CD4-positive, alpha-beta T cell treated with Interleukin-6 at 100 ng/mL for 8 hours (primary cell): Measurements from ENCODE around the gene CLEC4F.

ENCODE experiments used
- DNase-seq: peaks from one replicate; pipeline ENCODE4 v3.0.0-alpha.2; 2020; ENCODE audit warnings: mixed read lengths, low spot score

Gene CLEC4F, protein sequence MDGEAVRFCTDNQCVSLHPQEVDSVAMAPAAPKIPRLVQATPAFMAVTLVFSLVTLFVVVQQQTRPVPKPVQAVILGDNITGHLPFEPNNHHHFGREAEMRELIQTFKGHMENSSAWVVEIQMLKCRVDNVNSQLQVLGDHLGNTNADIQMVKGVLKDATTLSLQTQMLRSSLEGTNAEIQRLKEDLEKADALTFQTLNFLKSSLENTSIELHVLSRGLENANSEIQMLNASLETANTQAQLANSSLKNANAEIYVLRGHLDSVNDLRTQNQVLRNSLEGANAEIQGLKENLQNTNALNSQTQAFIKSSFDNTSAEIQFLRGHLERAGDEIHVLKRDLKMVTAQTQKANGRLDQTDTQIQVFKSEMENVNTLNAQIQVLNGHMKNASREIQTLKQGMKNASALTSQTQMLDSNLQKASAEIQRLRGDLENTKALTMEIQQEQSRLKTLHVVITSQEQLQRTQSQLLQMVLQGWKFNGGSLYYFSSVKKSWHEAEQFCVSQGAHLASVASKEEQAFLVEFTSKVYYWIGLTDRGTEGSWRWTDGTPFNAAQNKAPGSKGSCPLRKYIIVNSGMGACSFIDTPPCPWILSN

DNA sequence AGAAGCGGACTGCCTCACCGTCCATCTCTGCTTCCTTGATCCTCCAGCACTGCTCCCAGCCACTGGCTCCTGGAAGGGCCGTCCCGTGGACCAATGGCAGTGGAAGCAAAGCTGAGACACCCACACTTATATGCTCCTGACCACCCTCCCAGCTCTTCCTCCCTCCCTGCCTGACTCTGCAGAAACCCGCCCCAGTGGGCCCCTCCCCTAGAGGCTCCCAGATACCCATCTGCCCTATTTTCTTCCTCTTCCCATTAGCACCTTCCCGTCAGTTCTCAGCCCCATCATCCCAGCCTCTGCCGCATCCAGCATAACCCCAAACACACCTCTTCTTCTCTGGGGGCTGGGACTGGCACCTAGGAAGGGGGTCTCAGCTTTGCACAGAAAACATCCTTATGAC is at the start of gene CLEC4F:
TSS of gene CLEC4F (minus strand) at position 101 of the 400 bp plus-strand sequence. CDS start at position 25, 76 bp downstream.
- no peak for DNase-seq

DNA sequence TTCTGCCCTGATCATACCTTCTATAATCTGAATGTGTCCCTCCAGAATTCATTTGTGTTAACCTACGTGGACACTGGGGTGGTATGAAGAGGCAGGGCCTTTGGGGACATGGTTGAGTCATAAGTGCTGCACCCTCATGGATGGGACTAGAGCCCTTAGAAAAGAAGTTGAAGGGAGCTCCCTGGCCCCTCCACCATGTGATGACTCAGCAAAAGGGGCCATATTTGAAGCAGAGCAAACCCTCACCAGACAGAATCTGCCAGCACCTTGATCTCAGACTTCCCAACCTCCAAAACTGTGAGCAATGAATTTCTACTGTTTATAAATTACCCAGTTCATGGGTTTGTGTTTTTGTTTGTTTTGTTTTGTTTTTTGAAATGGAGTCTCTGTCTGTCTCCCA is 48.6 kb upstream of the CLEC4F start:
- DNase-seq = no peak

DNA sequence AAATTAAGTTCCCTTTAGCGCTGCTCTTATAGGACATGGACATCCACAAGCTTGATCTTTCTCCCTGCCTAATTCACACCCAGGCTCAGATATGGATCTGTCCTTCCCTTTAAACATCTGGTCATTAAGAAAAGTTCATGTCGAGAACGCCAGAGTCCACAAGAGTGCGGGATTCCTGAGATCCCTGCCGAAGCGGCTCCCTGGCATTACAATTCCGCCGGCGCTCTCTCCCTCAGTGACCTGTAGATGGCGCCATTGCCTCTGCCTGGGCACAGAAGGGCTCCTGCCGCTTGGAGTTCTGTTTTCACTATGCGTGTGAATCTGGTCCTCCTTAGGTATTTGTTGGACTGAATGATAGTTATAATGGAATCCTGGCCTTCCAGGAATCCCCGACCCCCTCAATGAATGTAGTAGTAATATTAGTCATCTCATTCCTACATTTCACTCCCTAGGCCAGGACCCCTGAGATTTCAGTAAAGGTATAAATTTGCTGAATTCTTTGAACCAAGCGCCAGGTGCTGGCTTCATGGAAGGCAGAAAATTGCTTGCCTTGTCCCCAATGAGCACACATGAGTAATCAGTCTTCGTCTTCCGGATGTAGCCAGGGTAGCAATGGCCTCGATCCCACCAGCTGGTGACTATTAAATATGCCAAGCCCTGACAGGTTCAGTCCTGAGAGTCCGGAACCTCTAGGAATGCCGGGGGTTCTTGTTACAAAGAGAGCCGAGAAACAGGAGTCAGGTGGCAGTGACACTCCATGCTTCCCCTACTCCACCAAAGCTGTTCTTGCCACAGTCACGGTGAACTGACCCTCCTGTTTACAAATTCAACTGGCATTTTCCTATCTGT is 41.6 kb upstream of the CLEC4F start:
- DNase-seq = peak; percentile 64

DNA sequence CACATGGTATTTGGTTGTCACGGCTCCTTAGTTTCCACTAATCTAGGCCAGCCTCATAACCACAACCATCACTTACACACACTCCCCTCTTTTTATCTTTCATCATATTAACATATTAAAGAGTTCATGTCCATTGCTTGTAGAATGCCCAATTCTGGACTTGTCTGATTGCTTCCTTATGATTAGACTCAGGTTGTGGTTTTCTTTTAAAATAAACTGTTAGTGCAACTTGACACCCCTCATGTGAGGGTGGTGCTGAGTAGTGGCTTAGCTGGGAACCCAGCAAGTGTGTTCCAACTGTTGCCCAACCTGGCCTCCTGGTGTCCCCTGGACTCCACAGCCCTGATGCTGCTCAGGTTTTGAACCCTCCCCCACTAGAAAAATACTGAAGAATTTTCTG is 35.3 kb upstream of the CLEC4F start:
- DNase-seq = no peak

DNA sequence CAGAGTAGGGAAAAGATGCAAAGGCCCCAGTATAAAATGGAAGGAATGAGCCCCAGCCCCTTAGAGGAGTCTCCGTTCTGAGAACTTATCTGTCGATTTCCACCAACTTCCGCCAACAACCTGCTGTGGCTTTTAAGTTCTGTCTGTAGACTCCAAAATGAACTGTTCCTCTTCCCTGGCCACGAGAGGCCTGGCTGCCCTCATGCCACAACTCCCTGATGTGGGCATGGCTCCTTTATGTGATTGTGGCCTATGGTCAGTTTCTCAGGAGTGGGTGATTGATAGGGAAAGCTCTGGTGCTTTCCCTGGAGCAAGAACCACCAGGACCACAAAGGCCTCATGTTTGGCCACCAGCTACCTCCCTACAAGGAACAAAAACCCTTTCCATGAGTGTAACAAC is 34.0 kb upstream of the CLEC4F start:
- no peak for DNase-seq

DNA sequence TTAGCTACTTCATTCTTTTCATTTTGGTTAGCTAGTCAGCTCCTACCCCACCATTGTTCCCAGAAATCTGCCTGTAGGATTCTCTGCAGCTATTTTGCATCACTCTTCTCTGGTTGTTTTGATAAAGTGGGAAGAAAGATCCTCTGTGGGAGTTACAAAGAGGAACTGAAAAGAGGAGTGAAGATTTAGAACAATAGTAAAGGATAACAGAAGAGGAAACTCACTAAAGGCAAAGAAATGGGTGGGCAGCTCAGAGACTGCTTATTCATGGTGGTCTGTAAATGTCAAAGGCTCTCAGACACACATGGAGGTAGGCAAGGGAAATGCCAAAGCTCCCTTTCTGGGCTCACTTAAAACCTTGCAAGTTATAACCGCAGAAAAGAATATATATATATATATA is 32.4 kb upstream of the CLEC4F start:
- no peak for DNase-seq

DNA sequence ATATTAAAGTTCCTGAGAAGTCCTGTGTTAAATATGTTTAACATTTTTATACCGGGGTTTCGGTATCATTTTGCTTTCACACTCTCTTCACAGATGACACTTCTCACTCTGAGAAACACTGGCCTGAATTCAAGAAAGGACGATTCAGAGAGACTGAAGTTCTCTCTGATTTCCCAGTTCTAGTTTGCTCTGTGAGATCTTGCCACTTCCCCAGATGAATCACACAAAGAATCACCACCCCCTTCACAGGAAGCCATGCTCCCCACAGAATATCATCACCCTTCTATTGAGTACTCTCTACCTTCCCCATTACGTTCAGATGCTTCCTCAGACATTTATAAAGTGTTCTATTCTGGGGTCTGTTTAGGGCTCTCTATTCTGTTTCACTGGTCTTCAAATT is 31.3 kb upstream of the CLEC4F start:
- peak; percentile 41 for DNase-seq

DNA sequence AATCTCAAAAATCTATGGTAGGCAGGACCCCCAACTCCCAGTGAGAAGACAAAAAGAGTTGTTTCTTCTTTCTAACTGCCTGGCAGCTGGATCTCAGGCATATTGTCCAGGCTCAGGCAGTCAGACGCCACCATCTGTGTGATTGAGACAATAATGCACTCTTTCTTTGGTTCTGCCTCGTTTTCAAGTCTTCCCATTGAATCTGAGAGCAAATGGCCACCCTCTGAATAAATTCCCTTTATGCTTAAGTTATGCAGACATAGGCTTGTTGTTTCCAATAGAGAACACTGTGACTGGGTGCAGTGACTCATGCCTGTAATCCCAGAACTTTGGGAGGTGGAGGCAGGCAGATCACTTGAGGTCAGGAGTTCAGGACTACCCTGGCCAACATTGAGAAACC is 30.5 kb upstream of the CLEC4F start:
- no peak for DNase-seq

DNA sequence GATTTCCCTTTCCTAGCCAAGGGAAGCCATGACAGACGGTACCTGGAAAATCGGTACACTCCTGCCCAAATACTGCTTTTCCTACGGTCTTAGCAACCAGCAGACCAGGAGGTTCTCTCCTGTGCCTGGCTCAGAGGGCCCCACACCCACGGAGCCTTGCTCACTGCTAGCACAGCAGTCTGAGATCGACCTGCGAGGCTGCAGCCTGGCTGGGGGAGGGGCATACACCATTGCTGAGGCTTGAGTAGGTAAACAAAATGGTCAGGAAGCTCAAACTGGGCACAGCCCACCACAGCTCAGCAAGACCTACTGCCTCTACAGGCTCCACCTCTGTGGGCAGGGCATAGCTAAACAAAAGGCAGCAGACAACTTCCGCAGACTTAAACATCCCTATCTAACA is 22.0 kb upstream of the CLEC4F start:
- DNase-seq = no peak

DNA sequence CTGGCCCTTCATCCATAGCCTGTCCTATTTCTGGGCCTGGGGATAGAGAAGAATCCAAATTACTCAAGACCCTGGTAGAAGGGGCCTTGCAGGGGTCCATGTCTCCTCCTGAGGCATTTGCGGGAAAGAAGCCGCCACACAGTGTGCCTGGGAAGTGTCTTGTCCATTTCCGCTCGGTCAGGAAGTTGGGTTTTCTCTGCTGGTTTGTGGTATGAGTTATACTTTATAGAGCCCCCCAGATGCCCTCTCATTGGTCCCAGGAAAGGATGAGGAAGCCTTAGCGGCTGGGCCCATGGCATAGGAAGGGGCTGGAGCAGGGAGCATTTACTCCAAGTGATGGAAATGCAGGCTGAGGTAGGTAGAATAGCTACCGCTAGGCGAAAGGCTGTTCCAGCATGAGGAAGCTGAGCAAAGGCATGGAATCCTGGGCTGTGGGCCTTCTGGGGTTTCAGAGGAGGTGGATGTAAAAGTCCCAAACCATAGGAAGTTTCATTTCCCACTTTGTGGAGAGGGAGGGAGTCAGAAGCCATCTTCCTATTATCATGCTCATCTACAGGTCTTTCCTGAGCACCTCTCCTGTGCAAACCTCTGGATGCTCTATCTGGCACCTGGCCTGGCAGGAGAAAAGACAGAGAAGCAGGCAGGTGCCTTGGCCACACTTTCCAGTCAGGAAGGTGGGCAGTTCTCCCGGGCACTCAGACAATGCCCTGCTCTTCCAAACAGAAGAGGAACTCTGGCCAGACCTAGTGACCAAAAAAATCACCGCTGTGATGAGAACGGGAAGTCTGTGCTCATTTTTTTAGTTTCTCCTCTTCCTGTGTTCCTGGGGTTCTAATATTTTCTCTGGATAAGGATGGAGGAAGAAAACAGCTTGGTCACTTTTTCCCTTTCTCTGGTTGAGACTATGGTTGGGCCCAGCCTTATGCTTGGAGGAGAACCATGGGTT is 17.9 kb upstream of the CLEC4F start:
- no peak for DNase-seq

DNA sequence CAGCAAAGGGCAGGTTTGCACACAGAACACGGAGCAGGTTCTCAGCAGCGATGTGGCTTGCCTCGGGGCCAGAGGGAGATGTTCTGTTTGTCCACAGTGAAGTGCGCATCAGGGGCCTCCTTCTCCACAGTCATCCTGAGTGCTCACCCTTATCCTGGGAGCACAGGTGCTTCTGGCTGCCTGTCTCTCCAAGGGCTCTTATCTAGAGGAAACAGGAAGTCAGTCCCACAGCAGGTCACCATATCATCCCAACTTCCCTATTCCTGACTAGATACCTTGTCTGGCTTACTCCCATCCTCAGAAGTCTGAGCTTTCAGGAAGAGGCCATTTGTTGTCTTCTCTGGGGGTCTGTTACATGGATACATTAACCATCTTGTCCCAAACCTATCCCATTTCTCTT is 15.2 kb upstream of the CLEC4F start, which contains the start of gene CD207:
TSS of gene CD207 (minus strand) at position 174 of the 400 bp plus-strand sequence. CDS start at position 134, 40 bp downstream.
- DNase-seq = no peak

DNA sequence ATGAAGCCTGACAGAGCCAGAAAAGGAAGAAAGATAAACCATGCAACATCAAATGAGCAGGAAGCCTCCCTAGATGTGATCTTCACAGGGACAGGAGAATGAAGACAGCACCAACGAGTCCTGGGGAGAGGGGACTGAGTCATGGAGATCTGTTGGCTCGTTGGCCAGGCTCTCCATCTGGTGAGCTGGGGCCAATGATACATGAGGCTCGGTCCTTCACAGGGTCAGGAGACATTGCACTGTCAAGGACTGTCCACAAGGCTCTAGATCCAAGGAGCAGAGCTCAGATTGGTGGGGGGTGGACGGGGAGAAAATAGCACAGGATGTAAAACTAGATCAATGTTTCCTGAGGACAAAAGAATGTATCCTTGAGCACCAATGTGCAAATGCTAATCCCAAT is 14.5 kb upstream of the CLEC4F start:
- no peak for DNase-seq

DNA sequence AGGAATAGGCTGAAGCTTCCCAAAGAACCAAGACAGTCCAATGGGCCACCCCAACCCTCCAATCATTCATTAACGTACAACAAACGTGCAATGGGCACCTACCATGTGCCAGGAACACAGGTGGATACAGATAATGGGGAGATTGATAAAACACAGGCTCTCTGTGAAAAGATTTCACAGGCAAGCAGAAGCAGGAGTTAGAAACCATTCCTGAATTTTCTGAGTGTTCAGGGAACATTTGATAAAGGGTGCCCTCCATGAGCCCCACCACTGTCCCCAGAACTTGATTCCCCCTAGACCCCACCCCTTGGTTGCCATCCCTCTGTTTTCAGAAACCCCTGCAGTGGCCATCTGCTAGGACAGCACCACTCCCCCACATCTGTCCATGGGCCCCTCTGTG is 13.7 kb upstream of the CLEC4F start:
- no peak for DNase-seq

DNA sequence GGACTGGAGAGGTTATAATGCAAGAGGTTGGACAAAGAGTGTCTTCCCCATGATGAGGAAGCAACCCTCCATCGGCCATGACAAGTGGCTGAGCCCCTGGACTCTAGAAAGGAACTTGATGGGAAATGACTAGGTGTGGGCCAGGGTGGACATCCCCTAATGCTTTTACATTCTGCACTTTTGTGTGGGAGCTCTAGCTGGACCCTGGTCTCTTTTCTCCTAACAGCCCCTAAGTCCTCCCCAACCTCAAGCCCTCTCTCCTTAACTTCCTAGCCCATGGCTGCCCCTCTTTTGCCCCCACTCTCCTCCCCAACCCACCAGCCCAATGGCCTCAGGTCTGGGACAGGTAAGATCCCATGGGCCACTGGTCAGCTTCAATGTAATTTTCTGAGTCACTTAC is 12.8 kb upstream of the CLEC4F start:
- DNase-seq = no peak

DNA sequence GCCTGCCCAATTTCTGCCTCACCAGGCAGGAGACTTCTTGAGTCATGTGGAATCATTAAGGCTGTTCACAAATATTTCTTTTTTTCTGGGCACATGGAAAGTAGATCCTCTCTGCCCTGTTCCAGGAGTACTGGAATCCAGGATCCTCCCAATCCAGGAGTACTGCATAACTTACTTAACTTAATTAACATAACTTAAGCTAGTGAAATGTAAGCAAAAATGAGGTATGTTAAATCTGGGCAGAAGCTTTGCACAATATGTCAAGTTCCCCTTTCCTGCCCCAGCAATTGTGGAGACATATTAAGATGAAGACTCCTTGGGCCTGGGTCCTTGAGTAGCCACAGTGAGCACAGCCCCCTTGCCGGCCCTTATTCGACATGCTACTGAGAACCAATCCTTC is 12.0 kb upstream of the CLEC4F start:
- no peak for DNase-seq

DNA sequence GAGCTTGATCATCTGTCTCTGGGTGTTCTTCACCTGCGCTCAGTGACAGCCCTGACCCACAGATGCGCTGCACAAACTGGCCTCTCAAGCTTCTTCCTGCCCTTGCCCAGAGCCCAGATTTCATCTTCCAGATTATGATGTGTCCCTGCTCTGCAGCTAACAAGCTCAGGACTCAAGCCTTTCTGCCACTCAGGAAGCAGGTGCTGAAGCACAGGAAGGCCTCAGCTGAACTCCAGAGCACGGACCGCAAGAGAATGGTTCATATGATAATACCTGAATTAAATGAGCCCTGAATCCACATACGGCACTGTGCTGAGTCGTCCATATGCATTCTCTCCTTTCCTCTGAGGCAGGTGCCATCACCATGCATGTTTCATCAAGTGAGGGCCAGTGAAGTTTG is 11.5 kb upstream of the CLEC4F start:
- DNase-seq = no peak

DNA sequence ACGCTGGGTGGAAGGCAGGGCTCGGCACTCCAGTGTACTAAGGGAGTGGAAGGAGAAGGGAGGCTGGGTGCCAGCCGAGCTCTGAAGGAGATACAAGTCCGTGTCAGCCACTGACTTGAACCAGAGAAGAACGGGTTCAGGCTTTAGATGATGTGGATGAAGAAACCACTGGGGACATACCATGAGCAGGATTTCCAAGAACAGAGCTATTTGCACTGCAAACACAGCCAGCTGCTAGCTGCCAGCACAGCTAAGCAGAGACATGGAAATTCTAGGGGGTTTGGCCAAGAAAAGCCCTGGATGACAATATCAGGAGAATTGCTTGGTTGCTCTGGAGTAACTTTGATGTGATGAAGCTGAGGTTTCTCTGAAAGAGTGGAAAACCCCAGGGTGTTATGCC is 10.0 kb upstream of the CLEC4F start:
- no peak for DNase-seq

DNA sequence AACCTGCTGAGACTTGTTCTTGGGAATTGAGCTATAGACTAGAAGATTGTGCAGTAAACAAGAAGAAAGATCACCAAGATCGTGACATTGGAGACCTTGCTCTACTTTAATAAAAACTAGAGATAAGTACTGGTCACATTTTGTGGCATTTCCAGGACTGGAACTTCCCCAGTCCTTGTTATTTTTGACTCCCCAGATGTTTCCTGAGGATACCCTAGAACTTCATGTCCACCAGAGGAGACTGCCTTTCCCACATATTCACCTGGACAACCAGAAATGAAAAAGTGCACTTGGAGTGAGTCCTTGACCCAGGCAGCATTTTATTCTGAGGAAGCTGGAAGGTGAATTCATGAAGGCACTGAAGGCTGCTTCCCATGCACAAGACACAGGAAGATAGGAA is 9.5 kb upstream of the CLEC4F start:
- DNase-seq = no peak

DNA sequence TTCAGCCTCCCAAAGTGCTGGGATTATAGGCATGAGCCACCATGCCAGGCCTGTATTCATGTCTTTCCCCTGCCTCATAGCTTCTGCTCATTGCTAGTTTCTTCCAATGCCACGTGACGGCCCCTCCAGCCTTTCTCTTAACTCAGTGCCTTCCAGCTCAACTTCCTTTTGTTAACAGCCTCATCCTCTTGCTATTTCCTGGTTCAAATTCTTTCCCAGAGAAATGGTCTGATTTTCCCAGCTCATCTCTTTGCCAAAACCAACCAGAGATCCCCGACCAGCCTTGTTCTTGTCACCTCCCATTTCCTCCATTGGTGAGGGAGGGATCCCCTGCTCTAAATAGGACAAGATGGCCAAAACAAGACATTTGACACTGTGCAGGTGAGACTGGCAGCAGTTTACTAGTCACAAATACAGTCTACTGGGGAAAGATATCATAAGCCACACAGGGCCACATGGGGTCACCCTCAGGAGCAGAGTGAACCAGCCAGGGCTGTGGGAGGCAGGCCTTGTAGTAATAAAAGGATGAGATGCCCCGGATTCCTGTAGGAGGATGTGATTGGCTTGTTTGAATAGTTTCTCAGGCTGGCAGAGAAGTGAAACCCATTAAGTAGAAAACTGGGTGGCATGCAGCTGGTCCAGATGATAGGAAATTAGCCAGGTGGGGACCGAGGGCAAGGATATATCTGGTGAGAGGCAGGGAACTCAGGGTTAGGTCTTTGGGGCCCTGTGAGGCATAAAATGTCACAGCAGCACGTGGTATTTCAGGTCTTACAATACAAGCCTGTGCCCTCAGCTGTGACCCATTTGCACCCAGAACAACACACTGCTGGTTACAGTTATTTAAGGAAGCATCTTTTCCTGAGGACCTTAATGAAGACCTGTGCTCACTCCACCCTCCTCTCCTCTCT is 8.8 kb upstream of the CLEC4F start:
- no peak for DNase-seq

DNA sequence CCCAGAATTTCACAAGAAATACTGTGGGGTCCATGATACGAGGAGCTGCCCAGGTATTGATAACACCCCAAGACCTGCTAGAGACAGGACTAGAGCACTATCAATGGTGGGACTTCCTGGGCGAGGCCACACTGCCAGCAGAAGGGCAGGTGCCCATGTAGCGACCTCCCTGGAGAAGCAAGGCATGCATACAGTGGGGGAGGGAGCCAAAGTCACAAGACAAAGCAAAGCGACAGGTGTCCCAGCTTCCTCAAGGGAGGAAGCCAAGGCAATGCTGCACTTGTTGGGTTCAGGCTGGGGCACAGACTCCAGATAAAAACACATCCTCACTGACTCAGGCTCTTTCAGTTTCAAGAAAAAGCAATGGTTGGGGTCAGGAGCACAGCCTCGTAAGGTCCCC is 7.7 kb upstream of the CLEC4F start:
- no peak for DNase-seq

DNA sequence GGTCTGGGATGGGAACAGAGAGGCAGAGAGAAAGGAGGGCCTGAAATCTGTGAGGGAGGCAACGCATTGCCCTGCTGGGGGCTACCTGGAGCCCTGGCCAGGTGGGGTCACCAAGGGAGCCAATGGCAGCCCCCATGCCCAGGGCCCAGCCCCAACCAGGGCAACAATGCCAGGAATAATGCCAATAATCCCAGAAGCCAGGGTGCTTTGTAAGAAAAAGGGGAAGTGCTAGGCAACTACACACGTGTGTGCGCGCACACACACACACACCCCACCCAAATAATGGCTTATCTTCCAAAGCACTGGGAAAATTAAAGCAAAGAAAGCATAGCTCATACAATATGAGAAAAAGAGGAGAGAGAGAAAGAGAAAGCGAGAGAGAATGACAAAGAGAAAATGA is 7.0 kb upstream of the CLEC4F start:
- DNase-seq = no peak
